ENCODE data around the gene TMEM247. TPM values are rescaled to one million over a fixed set of nuclear protein-coding genes. Genes with fewer than 3 reads are reported as not detected.

TMEM247 gene
- total and polyA plus RNA-seq, 2 of the 8 experiments (the other 6 are each of a cell fraction or from before 2014, with no cell fraction given): not detected

- H2BK15ac ChIP-seq (ENCODE audit: low read length): no peak overlapping the region
- H4K8ac ChIP-seq (ENCODE audit: extremely low read depth, insufficient read depth, low read length): no peak overlapping the region
- peaks cover 9% of the 10 kb centered on the region in 2 experiments for H3K9me3 ChIP-seq (ENCODE audit: insufficient read depth in 2 of 2, low read depth in 1 of 2, low read length in 1 of 2)
- H3K9ac ChIP-seq (replicated peaks in 1 of 4; ENCODE audit: extremely low read depth in 1 of 4, low read depth in 3 of 4, low read length in 3 of 4): no peak overlapping the region
- no peak overlapping the region for H2AFZ ChIP-seq (ENCODE audit: low read length)
- FAIRE-seq (no peak), DNase-seq (ENCODE audit: low read depth in 1 of 2, low spot score in 2 of 2) (no peak)
- no peak overlapping the region for H4K5ac ChIP-seq (ENCODE audit: insufficient read length, low read depth, low read length)
- CTCF ChIA-PET (ENCODE audit: partially characterized antibody): interaction anchor here (0.9 kb wide), 1 partner anchor 10 kb away, joined by 3 read pairs; no protein-coding TSS in a partner anchor
- H2BK5ac ChIP-seq (ENCODE audit: low read depth, low read length): no peak overlapping the region
- H2AK5ac ChIP-seq (ENCODE audit: low read depth, low read length): no peak overlapping the region
- no peak overlapping the region for H3K27ac ChIP-seq (ENCODE audit: low read depth, low read length)
- POLR2A ChIA-PET (ENCODE audit: partially characterized antibody): no interaction called here
- H4K91ac ChIP-seq (replicated peaks; ENCODE audit: insufficient read length, low read length): no peak overlapping the region
- H3K27me3 ChIP-seq (replicated peaks in 1 of 4; ENCODE audit: control insufficient read depth in 3 of 4, extremely low read depth in 1 of 4, insufficient read depth in 3 of 4, low read length in 3 of 4): no peaks in the 10 kb centered on the region
- H2BK20ac ChIP-seq (ENCODE audit: low read length): no peak overlapping the region
- H3K4me2 ChIP-seq (ENCODE audit: insufficient read depth in 1 of 2, low read depth in 2 of 2, low read length in 2 of 2): no peak overlapping the region
- H3K79me2 ChIP-seq (ENCODE audit: control insufficient read depth in 1 of 2, insufficient read depth in 2 of 2, low read length in 2 of 2): no peaks in the 10 kb centered on the region
- no peak overlapping the region for H2BK12ac ChIP-seq (ENCODE audit: low read depth, low read length)
- H3K4me3 ChIP-seq (ENCODE audit: extremely low read depth in 1 of 4, insufficient read depth in 2 of 4, low read depth in 3 of 4, low read length in 4 of 4): no peak overlapping the region
- no peaks in the 10 kb centered on the region for H3K36me3 ChIP-seq (ENCODE audit: control insufficient read depth in 2 of 4, insufficient read depth in 4 of 4, low read length in 3 of 4)
- H3K14ac ChIP-seq (ENCODE audit: insufficient read length): no peak overlapping the region
- H3K23ac ChIP-seq (ENCODE audit: insufficient read length): no peak overlapping the region
- no peaks in the 10 kb centered on the region for H3K4me1 ChIP-seq (replicated peaks in 1 of 4; ENCODE audit: control insufficient read depth in 3 of 4, insufficient read depth in 4 of 4, low read length in 3 of 4)
- H3K18ac ChIP-seq (ENCODE audit: extremely low read depth, low read length): no peak overlapping the region
- no peaks in the 10 kb centered on the region for H4K20me1 ChIP-seq (replicated peaks in 1 of 2; ENCODE audit: control insufficient read depth in 1 of 2, insufficient read depth in 2 of 2, low read length in 2 of 2)
- H3K79me1 ChIP-seq (ENCODE audit: low read depth, low read length): no peaks in the 10 kb centered on the region
- WGBS, 2 experiments (ENCODE audit: extremely low coverage in 1 of 2, insufficient coverage in 1 of 2, insufficient read length in 1 of 2, insufficient replicate concordance in 2 of 2, low coverage in 1 of 2, low lambda C conversion rate in 2 of 2, missing lambda C conversion rate in 1 of 2): 73% methylated on average over 4 of the region's 4 CpGs; no CpG with 5 or more reads in 1 of the 2 experiments
- no peaks in the 10 kb centered on the region for H3K23me2 ChIP-seq (ENCODE audit: low read depth, low read length)
- H3K4ac ChIP-seq (replicated peaks; ENCODE audit: insufficient read length, low read depth, low read length): no peak overlapping the region
- no peak overlapping the region for H2BK120ac ChIP-seq (replicated peaks; ENCODE audit: low read depth, low read length)
- H3K56ac ChIP-seq (replicated peaks; ENCODE audit: insufficient read length, low read depth, low read length): no peak overlapping the region
- TF ChIP-seq TAF1 (IDR thresholded peaks at IDR 0.05; ENCODE audit: low read depth, low read length) (no peak), SUZ12 (IDR thresholded peaks at IDR 0.05; ENCODE audit: low read length) (no peak), KDM4A (IDR thresholded peaks at IDR 0.05; ENCODE audit: low read depth, low read length, severe bottlenecking) (no peak), CTCF (IDR thresholded peaks at IDR 0.05; ENCODE audit: control extremely low read depth in 1 of 3, insufficient read depth in 1 of 3, low read depth in 1 of 3, low read length in 3 of 3) (no peak), E2F6 (IDR thresholded peaks at IDR 0.05) (no peak), TCF12 (IDR thresholded peaks at IDR 0.05; ENCODE audit: low read depth, low read length) (no peak), SP4 (IDR thresholded peaks at IDR 0.05; ENCODE audit: low read length) (no peak), BRCA1 (IDR thresholded peaks at IDR 0.05; ENCODE audit: low read depth, low read length) (no peak), BACH1 (IDR thresholded peaks at IDR 0.05; ENCODE audit: low read length) (no peak), JUN (IDR thresholded peaks at IDR 0.05; ENCODE audit: low read depth, low read length) (no peak), CBX5 (IDR thresholded peaks at IDR 0.05; ENCODE audit: low read depth, low read length) (no peak), SIRT6 (IDR thresholded peaks at IDR 0.05; ENCODE audit: low read length) (no peak)
Observed at GRCh38 chr2:46482490-46482889, 3.1 kb downstream of the TMEM247 start.

Data from H1 (cell line).